Fibroblast of the conjunctiva (primary cell): ENCODE data around the gene HNRNPR.
"Not testable (repeated sequence)": the region's sequence is repeated elsewhere in the genome, so short reads cannot be mapped to it uniquely, and the experiment has no call there.

Experiments used
- DNase-seq: peaks from one replicate; pipeline ENCODE4 v3.0.0-alpha.2; 2010; ENCODE audit warnings: low read depth

Gene HNRNPR

DNA sequence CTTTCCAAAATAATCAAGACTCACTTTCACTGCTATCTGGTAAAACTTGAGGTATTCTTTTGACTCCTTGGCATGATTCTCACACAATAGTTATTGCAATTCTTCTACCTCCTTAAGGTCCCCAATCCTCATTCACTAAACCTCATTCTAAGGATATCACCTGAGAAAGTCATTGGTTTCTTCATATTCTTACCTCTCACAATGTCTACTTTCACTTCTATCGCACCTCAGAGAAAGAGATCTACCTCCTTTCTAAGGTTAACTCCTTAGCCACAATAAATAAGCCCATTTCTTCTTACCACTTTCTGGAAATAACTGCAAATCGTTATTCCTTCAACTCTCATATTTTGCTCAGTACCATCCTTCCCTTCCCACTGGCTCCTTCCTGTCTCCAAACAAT lies 18.7 kb downstream of the HNRNPR start:
- no peak for DNase-seq

GRCh38 chr1:23322770-23323169 lies 21.3 kb downstream of the HNRNPR start:
- DNase-seq, result no peak

DNA sequence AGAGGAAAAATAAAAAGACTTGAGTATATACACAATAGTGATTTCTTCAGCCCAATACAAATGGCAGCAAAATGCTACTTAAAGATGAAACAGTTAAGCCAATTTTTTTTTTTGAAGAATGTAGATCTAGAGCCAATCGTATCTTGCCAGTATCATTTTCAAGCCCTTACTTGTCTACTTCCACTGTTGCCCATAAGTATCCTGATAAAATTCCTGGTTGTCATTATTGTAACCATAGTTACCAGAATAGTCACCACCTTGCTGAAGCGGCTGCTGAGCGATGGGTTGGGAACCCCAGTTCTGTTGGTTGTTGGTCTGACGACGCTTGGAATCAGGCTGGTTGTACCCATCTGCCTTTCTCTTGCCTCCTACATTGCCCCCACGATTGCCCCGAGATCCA lies 33.8 kb downstream of the HNRNPR start:
- not testable (repeated sequence) for DNase-seq

DNA sequence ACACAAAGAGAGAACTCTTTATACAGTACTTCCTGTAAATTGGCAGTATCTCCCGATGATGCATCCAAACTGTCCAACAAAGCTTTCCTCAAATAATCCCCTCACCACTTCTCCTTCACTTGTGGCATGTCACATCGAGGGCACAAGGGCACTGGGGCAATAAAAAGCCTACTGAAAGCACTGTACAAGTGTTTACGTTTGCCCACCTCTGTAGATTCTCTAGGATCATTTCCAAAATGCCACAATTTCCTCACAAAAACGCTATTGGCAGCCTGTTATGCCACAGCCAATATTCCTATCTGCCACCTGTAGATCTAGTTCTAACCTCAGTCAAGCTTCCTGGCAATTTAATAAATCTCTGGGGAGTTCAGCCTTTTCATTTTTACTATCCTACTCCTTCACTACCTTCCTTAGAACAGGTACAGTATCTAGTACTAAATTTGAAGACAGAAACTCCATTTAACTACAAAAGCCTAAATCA lies 39.9 kb downstream of the HNRNPR start:
- no peak for DNase-seq

DNA sequence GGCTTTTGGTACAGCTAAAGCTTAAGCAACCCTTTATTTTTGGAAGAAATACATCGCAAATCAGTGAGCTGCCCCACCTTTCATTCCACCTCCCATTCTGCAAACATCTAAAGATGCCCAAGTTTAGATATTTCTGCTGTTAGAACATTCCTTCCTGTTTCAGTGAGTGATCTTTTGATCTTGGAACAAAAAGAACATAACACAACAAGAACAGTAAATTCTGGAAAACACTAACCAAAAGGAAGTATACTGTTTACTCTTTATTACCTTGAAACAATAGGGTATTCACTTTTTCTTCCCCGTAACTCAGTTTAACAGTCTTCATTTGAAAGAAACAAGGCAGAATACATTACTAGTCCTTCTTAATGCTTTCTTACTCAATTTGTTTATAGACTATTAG lies 40.6 kb downstream of the HNRNPR start:
- DNase-seq, result no peak

GRCh38 chr1:23296931-23297330 lies 47.2 kb downstream of the HNRNPR start:
- no peak for DNase-seq

GRCh38 chr1:23291706-23292105 lies 52.4 kb downstream of the HNRNPR start:
- DNase-seq, result no peak

GRCh38 chr1:23290836-23291565 lies 53.1 kb downstream of the HNRNPR start:
- no peak for DNase-seq

DNA sequence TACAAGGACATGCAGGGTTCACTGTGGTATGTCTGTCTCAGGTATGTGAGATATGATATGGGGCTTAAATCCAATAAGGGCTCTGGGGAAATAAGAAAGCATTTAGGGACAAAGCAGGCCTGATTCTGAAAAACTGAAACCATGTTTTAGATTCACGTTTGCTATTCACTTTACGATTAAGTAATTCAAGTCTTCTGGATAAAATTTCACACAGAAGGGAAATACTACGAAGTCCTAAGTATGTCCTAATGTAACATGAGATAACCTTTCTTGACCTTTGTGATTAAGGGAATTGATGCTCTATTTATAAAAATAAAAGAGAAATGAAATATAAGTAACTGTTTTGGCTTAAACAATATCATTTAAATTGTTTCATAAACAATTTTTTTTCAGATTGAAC lies 55.4 kb downstream of the HNRNPR start:
- no peak for DNase-seq

GRCh38 chr1:23288201-23288600 lies 55.9 kb downstream of the HNRNPR start:
- DNase-seq, result no peak

DNA sequence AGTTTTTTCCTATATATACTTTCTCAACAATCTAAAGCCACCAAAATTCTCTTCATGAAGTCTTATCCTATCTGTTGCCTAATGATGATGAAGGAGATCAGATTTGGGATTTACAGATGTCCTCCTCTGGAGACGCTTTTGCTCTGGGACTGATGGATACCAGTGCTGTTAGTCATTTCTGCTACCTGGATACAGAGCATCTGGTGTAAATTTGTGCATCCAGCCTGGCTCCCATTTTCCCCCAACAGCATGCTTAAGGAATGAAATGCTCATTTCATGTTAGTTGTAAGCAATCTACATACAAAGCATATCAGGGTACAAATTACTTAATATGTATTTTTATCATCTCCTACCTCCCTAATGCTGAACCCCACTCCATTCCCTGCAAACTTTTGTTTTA lies 57.7 kb downstream of the HNRNPR start:
- DNase-seq, result no peak

DNA sequence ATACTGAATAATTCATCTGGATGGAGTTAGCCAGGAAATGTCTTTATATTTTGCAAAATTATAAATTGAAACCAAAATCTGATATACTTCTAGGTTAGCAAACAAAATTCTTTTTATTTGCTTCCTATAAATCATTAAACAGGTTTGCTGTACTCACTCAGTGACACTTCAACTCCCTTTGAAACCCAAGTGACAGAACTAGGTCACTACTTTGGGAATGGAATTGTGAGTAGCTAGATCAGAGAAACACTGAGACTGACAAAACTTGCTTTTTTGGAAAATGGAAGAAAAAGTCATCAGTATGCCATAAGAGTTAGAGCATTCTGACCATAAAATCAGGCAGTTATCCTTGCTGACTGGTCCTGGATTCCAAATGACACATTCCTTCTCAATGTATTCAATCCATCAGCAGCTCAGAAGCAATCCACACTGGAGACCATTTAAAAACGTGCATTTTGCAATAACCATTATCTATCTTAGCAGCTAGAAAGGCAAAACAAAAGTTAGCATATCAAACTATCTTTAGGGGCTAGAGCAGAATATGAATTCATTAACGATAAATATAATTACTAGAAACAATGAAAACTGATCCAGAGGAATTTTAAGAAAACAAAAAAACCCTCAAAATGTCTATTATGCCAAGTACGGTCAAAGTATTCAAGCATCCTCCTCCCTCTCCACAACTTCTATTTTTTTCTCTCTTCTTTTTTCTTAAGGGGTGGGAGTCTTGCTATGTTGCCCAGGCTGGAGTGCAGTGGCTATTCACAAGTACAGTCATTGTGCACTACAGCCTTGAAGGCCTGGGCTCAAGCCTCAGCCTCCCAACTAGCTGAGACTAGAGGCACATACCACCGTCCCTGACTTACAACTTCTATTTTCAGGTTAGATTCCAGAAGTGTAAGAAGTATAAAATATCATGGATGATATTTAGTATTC lies 60.1 kb downstream of the HNRNPR start:
- no peak for DNase-seq

DNA sequence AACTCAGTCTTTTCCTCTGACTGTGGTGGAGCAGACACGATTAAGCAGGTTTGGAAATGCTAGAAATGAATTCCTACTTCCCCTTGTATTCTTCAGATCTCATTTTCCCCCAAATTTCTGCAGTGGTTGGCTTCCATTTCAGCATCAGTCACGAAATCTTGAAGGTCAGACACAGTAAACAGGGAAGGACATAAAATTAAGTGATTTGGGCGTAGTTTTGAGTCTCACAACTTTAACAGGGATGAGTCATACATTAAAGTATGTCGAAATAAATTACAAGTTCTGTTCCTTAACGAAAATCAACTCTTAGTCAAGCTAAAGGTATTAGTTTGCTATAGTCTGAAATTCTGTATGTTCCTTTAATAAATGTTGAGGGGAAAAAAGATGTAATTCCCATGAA lies 61.1 kb downstream of the HNRNPR start:
- DNase-seq, result peak; percentile 39

DNA sequence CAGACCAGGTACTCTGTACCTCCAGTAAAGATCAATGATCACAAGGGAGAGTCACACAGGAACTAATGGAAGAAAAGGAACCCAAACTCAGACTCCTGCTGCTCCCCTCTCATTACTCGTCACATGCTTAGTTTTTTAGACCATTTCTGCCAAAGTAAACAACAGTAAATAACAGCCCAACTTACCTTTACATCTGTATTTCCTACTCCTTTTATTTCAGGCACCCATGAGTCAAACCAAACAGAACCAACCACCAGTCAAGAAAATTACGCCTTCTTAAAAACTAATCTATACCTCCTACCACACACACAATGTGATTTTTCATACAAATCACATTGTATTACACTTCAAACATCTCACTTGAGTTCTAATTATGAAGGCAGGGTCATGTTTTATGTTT lies 65.4 kb downstream of the HNRNPR start:
- DNase-seq, result no peak

- no peak for DNase-seq
Observed at GRCh38 chr1:23276531-23276930, 67.6 kb downstream of the HNRNPR start.

GRCh38 chr1:23274134-23274505 lies 70.0 kb downstream of the HNRNPR start:
- no peak for DNase-seq

DNA sequence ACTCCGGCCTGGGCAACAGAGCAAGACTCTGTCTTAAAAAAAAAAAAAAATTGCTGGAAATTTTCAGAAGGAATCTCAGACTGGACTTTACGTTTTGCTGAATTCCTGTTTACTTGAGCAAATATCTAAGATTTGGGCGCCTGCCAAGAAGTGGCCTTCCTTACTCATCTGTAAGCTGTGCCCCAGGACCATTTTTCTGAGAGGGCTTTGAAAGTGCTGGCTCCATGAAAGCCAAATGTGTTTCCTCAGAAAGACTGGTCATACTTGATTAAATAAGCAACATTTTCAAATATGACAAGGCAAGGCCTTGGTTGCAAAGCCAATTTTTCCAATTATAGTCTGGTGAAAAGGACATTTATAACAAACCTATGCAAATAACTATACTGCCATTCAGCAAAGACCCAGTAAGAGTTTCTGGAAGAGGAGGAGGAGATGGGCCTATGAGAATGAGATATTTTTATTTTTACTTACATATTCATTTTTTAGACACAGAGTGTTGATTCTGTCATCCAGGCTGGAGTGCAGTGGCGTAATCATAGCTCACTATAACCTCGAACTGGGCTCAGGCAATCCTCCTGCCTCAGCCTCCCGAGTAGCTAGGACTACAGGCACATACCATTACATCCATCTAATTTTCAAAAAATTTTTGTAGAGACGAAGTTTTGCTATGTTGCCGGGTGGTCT lies 70.5 kb downstream of the HNRNPR start:
- DNase-seq, result peak; percentile 26

GRCh38 chr1:23263380-23263887 lies 80.7 kb downstream of the HNRNPR start:
- no peak for DNase-seq

GRCh38 chr1:23258082-23258481 lies 86.0 kb downstream of the HNRNPR start:
- not testable (repeated sequence) for DNase-seq

DNA sequence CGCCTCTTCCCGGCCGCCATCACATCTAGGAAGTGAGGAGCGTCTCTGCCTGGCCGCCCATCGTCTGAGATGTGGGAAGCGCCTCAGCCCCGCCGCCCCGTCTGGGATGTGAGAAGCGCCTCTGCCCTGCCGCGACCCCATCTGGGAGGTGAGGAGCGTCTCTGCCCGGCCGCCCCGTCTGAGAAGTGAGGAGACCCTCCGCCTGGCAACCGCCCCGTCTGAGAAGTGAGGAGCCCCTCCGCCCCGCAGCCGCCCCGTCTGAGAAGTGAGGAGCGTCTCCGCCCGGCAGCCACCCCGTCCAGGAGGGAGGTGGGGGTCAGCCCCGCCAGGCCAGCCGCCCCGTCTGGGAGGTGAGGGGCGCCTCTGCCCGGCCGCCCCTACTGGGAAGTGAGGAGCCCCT lies 86.7 kb downstream of the HNRNPR start:
- DNase-seq, result not testable (repeated sequence)
